GM12864 (cell line): ENCODE measurements around the gene PCSK6.

ENCODE experiments used
- DNase-seq: peaks from one replicate; pipeline ENCODE4 v3.0.0-alpha.2; 2011; ENCODE audit warnings: low read depth
- H3K4me3 ChIP-seq: 2 replicates; pipeline ENCODE4 v1.5.1; 2011; ENCODE audit warnings: mild to moderate bottlenecking, low read depth, low read length, control low read depth
- TF ChIP-seq, protein P1 (sequence below): IDR thresholded peaks from 2 replicates; pipeline ENCODE4 v1.5.1; 2011; ENCODE audit warnings: low read depth, mild to moderate bottlenecking, moderate library complexity, low read length, control low read depth, inconsistent platforms; ENCODE audit errors: missing control alignments

The PCSK6 gene

DNA sequence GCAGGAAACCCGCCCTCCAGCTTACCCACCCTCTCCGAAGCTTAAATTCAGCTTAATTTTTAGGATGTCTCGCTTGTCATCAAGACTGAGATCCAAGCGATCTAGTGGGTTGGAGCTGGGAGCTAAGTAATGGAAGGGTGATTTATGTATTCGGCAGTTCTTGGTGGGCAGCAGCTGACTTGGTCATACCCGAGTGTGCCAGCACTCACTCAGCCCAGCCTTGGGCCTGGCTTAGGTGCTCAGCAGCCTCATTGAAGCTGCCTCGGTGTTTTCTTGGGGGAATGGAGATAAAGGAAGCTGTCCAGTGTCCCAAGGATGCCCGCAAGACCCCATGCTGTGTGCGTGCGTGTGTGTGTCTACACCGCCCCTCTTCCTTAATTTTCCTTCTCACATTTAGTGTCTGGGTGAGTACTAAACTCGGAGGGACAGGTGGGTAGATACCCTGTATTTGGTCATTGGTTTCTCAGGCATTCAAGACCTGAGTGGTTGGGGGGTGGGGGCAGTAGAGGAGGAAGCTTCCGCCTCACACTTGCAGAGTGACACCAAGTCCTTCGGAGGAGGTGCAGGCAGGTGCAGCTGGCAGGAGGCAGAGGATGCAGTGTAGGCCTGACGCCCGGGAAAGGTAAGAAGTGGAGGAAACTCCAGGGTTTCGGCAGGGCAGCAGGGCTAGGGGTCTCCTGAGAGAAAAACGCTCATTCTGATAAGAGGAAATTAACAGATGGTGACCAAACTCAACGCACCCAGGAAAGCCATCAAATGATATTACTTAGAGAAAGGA, 92.8 kb downstream of the PCSK6 start:
- DNase-seq, result no peak
- TF ChIP-seq, protein P1, sequence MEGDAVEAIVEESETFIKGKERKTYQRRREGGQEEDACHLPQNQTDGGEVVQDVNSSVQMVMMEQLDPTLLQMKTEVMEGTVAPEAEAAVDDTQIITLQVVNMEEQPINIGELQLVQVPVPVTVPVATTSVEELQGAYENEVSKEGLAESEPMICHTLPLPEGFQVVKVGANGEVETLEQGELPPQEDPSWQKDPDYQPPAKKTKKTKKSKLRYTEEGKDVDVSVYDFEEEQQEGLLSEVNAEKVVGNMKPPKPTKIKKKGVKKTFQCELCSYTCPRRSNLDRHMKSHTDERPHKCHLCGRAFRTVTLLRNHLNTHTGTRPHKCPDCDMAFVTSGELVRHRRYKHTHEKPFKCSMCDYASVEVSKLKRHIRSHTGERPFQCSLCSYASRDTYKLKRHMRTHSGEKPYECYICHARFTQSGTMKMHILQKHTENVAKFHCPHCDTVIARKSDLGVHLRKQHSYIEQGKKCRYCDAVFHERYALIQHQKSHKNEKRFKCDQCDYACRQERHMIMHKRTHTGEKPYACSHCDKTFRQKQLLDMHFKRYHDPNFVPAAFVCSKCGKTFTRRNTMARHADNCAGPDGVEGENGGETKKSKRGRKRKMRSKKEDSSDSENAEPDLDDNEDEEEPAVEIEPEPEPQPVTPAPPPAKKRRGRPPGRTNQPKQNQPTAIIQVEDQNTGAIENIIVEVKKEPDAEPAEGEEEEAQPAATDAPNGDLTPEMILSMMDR, result no peak
- no peak overlapping the region for H3K4me3 ChIP-seq

DNA sequence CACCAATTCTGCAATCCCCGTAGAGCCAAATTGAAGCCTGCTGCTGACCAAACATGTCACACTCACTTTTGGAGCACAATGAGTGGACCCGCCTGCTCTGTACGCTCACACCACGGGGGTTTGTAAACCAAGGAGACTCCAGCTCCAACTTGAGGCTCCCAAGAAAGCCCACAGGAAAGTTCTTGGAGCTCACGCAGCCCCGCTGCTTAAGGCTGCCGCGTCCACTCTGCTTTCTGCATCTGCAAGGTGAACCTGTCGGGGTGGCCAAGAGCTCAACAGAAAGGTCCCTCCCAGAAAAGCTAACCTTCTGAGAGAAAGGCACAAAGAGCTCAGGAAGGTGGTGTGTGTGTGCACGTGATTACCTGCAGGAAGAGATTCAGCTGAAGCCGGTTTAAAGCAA, 94.9 kb downstream of the PCSK6 start:
- no peak for DNase-seq
- H3K4me3 ChIP-seq, result no peak overlapping the region
- TF ChIP-seq, protein P1, result no peak

DNA sequence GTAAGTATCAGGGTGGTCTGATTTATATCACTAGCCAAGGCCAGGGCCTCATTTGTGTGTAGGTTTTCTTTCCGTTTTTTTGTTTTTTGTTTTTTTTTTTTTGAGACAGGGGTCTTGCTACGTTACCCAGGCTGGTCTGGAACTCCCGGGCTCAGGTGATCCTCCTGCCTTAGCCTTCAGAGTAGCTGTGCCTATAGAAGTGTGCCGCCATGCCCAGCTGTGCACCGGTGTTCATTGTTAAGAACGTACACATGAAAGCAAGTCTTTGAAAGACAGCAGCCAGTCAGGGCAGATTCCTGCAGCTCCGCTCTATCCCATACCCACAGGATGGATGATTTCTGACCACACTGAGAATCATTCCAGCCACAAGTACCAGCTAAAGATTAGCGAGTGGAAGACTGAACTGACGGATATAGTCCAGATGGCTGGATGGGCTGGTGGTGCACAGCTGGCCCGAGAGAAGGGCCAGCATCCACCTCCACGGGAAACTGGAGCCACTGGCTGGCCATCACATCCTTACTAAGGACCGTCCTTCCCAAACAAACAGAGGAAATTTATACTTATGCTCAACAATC, 95.4 kb downstream of the PCSK6 start:
- TF ChIP-seq, protein P1, result no peak
- DNase-seq, result no peak

DNA sequence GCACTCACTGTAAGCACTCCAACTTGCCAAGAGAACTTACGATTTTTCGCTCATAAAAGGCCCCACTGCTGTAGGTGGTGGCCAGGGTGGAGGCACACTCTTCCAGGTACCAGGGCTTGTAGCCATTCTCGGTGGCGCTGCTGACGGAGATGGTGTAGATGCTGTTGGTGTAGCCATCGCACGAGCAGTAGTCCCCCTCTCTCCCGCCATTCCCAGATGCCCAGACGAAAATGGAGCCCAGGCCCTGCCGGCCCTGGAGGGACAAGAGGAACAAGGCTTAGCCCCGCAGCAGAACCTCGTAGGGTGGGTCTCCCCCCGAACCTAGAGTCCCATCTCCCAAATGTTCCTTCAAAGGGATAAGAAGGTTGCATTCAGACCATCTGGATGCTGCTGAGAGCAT, 96.3 kb downstream of the PCSK6 start:
- TF ChIP-seq, protein P1, result no peak
- no peak overlapping the region for H3K4me3 ChIP-seq
- DNase-seq, result no peak

More for the DNA sequence above, 95.4 kb downstream of the PCSK6 start:
- no peak overlapping the region for H3K4me3 ChIP-seq

DNA sequence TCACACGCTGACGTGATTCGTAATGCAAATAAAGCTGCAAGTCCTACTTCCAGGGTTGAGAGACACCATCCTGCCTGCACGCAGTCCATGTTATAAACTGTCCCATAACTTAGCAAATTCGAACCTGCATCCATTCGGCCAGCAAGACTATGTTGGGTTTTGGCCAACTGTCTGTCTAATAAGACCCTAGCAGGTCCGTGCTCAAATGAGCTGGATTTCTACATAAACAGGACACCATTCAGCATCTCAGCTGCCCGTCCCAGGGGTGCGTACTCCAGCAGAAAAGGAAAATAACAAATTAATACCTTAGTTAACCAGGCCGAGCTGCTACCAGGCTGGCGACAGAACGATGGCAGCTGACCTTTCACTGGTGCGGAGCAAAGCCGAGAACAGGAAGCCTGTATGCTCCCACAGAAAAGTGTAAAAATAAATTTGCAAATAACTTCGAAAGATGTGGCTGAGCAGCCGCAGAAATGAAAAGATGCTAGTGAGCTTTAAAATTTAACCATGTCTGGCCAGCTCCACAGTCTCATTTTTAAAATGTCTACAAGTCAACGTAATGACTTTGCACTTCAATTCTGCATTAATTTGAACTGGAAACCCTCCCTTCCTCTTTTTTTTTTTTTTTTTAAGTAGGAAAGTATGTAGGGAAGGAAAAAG, 97.4 kb downstream of the PCSK6 start:
- no peak overlapping the region for H3K4me3 ChIP-seq
- TF ChIP-seq, protein P1, result no peak
- no peak for DNase-seq

DNA sequence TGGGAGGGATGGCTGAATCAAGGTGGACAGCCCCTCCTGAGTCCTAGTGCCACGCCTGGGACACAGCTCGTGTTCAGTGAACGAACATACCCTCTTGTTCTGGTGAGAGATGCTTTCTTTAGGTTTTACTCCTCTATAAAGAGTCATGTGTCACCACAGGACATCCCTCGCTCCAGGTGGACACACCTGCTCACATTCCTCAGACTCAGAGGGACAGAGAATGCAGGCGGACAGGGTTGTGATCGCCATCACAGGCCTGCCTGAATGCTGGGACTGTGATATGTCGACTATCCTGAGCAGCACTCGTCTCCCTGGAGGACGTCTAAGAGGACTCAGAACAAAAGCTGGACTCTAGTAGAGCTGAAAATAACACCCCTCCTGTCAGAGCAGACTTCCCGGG, 98.1 kb downstream of the PCSK6 start:
- no peak for DNase-seq
- H3K4me3 ChIP-seq, result no peak overlapping the region
- TF ChIP-seq, protein P1, result no peak
